Left ventricle myocardium inferior (tissue), 1 donor: ENCODE results near the gene COMMD3. TPM values are rescaled to one million over a fixed set of nuclear protein-coding genes. Genes with fewer than 3 reads are reported as not detected.

Source experiments
- DNase-seq: peaks from one replicate; pipeline ENCODE4 v3.0.0-alpha.2; 2020
- H3K27ac ChIP-seq: fragments of 200-600 bp; replicated peaks from 2 replicates; pipeline ENCODE4 v1.8.0; 2021
- H3K27me3 ChIP-seq: fragments of 200-600 bp; 2 replicates; pipeline ENCODE4 v1.8.0; 2021; ENCODE audit warnings: low read depth
- H3K36me3 ChIP-seq: fragments of 200-600 bp; 2 replicates; pipeline ENCODE4 v1.8.0; 2021
- H3K4me1 ChIP-seq: fragments of 200-600 bp; 2 replicates; pipeline ENCODE4 v1.8.0; 2021
- H3K4me3 ChIP-seq: fragments of 200-600 bp; 2 replicates; pipeline ENCODE4 v1.8.0; 2021; ENCODE audit warnings: mild to moderate bottlenecking, moderate library complexity
- H3K9me3 ChIP-seq: fragments of 200-600 bp; replicated peaks from 2 replicates; pipeline ENCODE4 v1.8.0; 2021
- CTCF ChIP-seq: fragments of 200-600 bp; IDR thresholded peaks from 2 replicates; pipeline ENCODE4 v1.8.0; 2021; ENCODE audit warnings: antibody characterized with exemption, mild to moderate bottlenecking, borderline replicate concordance
- intact Hi-C: fragments of 100-400 bp; cut with micrococcal nuclease; formaldehyde crosslinking; loops from one replicate; pipeline ENCODE4 v1.11.0; 2022
- total RNA-seq: library from RNA; stranded (reverse); fragmentation: NEBNext Ultra II Directional; extraction: Animal tissue kit (Norgen Biotek cat#: 25700); gene quantifications from one replicate; pipeline ENCODE4 v1.2.1, GENCODE V29; 2021
- donor health status: DM: no; HTN: yes; CAD: no; lungs with severe emphysema.

The COMMD3 gene
- total RNA-seq, 1 donor from 2014 or later, result 89.7 TPM

GRCh38 chr10:22335173-22335933, 19.2 kb downstream of the COMMD3 start:
- peak; percentile 48 for TF ChIP-seq CTCF
- H3K4me3 ChIP-seq, result peak overlapping the region; percentile 65
- no peaks in the 10 kb centered on the region for H3K9me3 ChIP-seq
- peaks cover 69% of the 10 kb centered on the region for H3K27me3 ChIP-seq
- no peak for DNase-seq
- no peak overlapping the region for H3K27ac ChIP-seq
- intact Hi-C loops, result no loop called here
- H3K4me1 ChIP-seq, result peaks cover 43% of the 10 kb centered on the region
- H3K36me3 ChIP-seq, result no peaks in the 10 kb centered on the region

- H3K4me3 ChIP-seq, result no peak overlapping the region
- peaks cover 89% of the 10 kb centered on the region for H3K27me3 ChIP-seq
- peaks cover 57% of the 10 kb centered on the region for H3K4me1 ChIP-seq
Observed at GRCh38 chr10:22338185-22338900, 22.2 kb downstream of the COMMD3 start.

GRCh38 chr10:22338931-22339330, 22.7 kb downstream of the COMMD3 start:
- no peak for TF ChIP-seq CTCF
- no peaks in the 10 kb centered on the region for H3K9me3 ChIP-seq
- H3K4me3 ChIP-seq, result no peak overlapping the region
- no peaks in the 10 kb centered on the region for H3K36me3 ChIP-seq
- no peak for DNase-seq
- H3K27ac ChIP-seq, result no peak overlapping the region
- peaks cover 89% of the 10 kb centered on the region for H3K27me3 ChIP-seq
- intact Hi-C loops, result no loop called here
- H3K4me1 ChIP-seq, result peaks cover 56% of the 10 kb centered on the region

More at GRCh38 chr10:22338185-22338900, 22.2 kb downstream of the COMMD3 start:
- no peaks in the 10 kb centered on the region for H3K36me3 ChIP-seq
- no peak for TF ChIP-seq CTCF
- DNase-seq, result no peak
- intact Hi-C loops, result no loop called here
- no peak overlapping the region for H3K27ac ChIP-seq
- H3K9me3 ChIP-seq, result no peaks in the 10 kb centered on the region

GRCh38 chr10:22339761-22340328, 23.7 kb downstream of the COMMD3 start:
- intact Hi-C loops, result no loop called here
- no peak for TF ChIP-seq CTCF
- Histone ChIP-seq H3K27me3 (peaks cover 89% of the 10 kb centered on the region), H3K4me3 (peak overlapping the region; percentile 89), H3K9me3 (no peaks in the 10 kb centered on the region), H3K36me3 (no peaks in the 10 kb centered on the region), H3K4me1 (peaks cover 47% of the 10 kb centered on the region), H3K27ac (peak overlapping the region; percentile 96)
- DNase-seq, result no peak

GRCh38 chr10:22340329-22341189, 24.4 kb downstream of the COMMD3 start:
- peak overlapping the region; percentile 89 for H3K4me3 ChIP-seq
- no peaks in the 10 kb centered on the region for H3K9me3 ChIP-seq
- intact Hi-C loops, result no loop called here
- peaks cover 89% of the 10 kb centered on the region for H3K27me3 ChIP-seq
- H3K36me3 ChIP-seq, result no peaks in the 10 kb centered on the region
- H3K27ac ChIP-seq, result peak overlapping the region; percentile 96
- no peak for TF ChIP-seq CTCF
- peak; percentile 66 for DNase-seq
- H3K4me1 ChIP-seq, result peaks cover 46% of the 10 kb centered on the region
